Pulmonary artery endothelial cell (primary cell): ENCODE data around the gene ST14. TPM values are rescaled to one million over a fixed set of nuclear protein-coding genes. Genes with fewer than 3 reads are reported as not detected.

Experiments used
- DNase-seq: peaks from one replicate; pipeline ENCODE4 v3.0.0-alpha.2; 2011; ENCODE audit warnings: low read depth, low spot score
- total RNA-seq: library from RNA; depleted of rRNA; stranded (reverse); fragments of >200 nt; gene quantifications from 2 replicates; pipeline ENCODE4 v1.2.3, GENCODE V29; 2014

The ST14 gene
- total RNA-seq, 1 donor from 2014 or later, result under 0.01 TPM

DNA sequence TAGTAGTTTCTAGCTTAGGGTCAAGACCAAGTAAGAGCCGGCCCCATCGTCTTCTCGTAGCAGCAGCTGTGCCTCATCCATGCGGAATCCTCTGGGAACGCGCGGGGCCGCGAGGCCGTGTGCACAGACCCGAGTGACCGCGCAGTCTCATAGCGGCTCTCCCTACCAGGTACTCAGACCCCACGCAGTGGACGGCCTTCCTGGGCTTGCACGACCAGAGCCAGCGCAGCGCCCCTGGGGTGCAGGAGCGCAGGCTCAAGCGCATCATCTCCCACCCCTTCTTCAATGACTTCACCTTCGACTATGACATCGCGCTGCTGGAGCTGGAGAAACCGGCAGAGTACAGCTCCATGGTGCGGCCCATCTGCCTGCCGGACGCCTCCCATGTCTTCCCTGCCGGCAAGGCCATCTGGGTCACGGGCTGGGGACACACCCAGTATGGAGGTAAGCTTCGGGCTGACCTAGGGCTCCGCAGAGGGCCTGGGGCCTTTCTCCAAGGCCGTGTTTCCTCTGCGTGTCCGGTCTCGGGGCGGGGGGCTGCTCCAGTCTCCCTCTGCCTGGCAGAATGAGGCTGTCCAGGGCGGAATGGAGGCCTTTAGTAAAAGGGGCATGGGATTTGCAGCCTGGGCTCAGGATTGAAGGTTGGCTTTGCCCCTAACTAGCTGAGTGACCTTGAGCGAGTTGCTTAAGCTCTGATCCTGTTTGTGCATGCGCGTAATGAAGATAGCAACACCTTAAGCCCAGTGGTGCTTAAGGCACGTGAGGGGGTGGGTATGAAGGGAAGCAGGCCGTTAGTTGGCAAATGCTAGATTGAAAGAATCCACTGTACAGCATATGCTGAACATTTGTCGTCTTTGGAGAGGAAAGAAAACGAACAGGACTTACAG lies 48.9 kb downstream of the ST14 start:
- DNase-seq, result no peak

DNA sequence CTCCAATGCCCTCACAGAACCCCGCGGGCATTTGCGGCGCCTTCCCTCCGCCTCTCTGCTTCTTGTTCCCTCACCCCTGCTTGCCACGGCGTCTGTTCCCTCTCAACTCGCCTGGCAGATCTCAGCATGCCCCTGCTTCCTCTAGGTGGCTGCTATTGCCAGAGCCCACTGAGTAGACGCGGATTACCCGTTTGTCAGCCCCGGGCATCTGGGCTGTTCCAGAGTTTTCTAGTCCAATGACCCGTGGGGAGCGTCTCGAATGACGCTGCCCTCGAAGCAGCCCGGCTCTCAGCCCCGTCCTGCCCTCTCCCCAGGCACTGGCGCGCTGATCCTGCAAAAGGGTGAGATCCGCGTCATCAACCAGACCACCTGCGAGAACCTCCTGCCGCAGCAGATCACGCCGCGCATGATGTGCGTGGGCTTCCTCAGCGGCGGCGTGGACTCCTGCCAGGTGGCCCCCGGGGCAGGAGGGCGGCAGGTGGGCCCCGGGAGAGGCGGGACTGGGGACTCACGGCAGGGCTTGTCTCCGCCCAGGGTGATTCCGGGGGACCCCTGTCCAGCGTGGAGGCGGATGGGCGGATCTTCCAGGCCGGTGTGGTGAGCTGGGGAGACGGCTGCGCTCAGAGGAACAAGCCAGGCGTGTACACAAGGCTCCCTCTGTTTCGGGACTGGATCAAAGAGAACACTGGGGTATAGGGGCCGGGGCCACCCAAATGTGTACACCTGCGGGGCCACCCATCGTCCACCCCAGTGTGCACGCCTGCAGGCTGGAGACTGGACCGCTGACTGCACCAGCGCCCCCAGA lies 49.7 kb downstream of the ST14 start:
- DNase-seq, result no peak

DNA sequence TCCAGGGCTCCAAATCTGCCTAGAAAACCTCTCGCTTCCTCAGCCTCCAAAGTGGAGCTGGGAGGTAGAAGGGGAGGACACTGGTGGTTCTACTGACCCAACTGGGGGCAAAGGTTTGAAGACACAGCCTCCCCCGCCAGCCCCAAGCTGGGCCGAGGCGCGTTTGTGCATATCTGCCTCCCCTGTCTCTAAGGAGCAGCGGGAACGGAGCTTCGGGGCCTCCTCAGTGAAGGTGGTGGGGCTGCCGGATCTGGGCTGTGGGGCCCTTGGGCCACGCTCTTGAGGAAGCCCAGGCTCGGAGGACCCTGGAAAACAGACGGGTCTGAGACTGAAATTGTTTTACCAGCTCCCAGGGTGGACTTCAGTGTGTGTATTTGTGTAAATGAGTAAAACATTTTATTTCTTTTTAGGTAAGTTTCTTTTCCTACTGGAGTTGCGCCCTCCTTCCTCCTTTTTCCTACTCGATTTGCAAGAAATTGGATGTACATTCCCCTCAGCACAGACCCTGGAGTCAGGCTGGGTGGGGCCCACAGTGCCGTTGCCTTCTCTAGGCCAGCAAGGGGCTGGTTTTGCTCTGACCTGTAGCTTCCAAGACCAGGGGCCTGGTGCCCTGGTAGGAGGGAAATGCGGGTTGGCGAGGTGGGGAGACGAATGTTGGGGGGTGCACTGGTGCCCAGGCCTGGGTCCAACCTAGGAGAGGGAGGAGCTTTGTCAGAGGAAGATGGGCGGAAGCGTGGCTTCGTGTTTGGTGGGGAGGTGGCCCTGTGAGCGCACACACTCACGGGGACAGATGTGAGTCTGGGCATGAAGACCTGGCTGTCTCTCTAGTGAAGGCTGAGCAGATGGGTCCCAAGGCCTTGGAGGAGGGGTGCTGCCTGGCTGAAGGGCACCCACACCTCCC lies 50.6 kb downstream of the ST14 start:
- DNase-seq, result no peak

DNA sequence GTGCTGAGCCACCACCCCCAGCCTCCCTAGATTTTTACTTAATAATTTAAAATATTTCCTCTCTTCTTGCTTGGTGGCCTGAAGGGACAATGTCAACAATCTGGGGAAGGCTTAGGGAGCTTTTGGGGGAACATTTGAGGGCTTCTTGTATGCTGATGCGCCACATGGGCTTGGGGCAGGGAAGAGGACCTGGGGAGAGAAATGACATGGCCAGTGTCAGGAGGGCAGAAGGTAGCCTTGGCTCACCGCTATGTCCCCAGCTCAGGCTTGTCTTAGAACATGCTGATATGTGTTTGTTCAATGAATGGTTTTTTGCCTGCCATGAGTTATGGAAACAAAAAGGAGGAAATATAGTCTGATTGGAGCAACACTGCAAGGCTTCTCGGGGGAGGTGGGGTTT lies 51.6 kb downstream of the ST14 start:
- no peak for DNase-seq

DNA sequence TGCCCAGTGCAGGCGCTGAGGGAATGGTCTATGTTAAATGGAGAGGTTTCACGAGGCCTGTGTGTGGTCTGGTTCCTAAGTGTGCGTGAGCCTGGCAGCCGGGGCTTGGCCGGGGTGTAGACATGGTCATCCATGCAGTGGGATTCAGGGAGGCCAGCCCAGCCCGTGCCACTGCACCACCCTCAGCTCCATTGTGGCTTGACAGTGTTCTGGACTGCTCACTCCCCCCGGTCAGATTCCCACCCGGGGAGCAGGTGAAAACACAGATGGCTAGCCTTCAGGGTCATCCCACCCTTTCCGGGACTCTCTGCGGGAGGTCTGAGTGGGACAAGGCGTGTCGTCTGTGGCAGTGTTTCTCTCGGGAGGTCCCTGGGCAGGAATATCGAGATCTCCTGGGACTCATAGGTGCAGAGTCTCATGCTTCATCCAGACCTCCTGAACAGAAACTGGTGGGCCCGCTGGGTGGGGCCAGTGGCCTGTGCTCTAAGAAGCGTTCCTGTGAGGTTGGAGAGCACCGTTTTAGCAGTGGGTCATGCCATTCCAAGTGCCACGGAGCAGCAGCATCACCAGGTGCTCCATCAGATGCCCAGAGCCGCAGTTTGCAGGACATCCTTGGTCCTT lies 52.3 kb downstream of the ST14 start:
- DNase-seq, result no peak

DNA sequence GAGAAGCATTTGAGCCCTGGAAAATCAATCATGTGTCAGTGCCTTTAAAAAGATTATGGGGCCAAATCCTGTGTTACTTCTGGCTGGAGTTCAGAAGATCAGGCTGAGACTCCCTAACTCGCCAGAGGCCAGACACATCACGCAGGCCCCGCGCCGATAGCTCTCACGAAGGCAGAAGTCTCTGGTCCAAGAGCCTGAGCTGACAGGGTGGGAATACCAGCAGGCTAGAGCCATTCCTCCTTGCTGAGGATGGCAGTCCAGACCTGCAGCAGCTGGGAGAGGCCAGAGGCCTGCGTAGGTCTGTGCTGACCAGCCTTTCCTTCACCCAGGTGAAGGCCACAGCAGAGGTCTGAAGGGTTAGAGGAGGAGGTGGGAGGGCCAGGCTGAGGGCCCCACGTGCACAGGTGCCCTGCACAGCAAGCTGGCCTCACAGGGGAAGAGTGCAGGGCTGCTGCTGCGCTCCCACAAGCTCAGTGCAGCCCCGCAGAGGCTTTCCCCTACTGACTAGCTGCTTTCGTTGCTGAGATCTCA lies 52.9 kb downstream of the ST14 start:
- no peak for DNase-seq

DNA sequence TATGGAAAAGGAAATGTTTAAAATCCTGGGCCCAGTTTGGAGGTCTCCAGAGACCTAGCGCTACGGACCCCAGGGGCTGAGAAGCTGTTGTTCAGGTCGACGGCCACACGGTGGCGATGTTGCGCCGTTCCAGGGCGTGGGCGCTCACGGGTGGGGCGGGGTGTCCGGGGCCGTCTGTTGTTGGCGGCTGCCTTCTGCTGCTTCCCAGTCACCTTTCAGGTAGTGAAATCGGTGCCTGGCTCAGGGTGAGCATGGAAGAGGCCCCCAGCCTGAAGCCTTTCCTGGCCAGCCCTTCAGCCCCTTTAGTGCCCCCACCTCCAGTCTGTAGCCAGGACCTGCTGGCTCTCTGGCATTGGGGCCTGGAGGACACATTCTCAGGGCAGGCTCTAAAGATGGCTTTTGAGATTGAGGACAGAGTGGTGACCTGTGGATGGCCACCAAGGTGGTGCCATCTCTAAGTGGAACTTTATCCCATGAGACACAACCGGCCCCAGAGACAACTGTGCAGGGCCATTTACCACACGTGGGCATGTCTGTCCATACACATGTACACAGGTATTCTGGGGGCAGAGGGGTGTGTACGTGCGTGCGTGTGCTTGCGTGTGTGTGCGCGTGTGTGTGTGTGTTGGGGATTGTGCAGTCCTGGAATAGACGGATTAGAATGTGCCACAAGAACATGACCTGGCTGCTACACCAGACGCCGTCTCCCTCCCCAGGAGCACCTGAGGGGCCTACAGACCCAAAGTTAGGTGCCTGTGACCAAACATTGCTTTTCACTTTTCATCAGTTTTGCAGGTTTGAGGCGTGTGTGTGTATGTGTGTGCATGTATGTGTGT lies 53.8 kb downstream of the ST14 start:
- no peak for DNase-seq

DNA sequence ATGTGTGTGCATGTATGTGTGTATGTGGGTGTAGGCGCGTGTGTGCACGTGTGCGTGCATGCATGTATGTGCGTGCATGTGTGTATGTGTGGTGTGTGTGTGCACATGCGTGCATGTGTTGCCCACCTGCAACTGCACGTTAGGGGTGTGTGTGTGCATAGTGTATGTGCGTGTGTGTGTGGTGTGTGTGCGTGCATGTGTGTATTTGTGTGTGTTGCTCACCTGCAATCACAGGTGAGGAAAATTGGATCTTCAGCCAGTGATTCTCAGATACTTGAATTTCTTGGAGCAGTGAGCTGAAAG lies 54.3 kb downstream of the ST14 start:
- DNase-seq, result no peak

DNA sequence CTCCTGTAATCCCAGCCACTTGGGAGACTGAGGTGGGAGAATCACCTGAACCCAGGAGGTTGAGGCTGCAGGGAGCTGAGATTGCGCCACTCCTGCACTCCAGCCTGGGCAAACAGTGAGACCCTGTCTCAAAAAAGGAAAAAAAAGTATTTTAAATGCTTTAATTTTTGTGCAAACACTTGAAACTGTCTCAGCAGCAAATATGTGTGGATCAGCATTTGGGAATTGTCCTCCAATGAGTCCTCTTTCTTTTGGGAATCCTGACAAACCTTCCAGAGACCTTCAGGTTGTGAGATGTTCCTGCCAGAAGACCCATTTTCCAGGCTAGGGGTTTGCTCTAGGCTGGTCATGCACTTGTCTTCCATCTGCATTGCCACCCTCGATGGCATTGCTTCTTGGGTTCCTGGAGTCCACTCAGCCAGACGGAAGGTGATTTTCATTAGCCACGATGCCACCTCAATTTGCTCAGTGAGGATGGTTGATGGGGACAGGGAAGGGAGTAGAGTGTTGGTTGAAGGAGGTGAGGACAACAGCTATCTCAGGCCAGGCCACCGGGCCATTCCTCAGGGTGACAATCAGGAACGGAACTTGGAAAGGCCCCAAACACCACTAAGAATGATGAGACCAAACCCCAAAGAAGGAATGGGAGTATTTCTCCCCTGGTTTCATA lies 55.4 kb downstream of the ST14 start:
- DNase-seq, result no peak

DNA sequence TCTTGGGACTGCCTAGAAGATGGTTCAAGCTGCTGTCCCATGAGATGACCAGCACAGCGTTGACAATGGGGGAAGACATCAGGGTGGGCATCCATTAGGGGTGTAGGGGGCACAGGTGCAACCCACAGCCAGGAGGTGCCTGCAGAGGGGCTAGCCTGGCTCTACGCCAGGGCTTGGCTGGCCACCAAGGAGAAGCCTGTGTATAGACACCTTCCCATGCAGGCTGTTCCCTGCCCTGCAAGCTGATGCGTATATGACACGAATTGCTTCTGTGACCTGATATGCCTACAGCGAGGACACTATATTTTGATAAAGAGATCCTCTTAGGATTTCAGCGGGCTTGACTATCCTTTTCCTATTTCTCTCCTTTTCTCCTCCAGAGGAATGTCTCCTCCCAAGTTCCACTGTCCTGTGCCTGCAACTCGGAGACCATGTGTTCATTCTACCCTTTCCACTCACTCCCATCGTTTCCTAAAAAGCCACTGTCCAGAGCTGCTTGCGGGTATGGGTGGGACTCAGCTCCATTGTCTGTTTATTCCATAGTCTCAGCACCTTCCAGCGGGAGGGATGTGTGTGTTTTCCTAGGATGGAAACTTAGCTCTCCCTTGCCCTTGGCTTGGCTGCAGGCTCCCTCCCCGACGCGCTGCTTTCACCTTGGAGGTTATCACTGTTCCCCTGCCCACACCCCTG lies 56.1 kb downstream of the ST14 start:
- no peak for DNase-seq

DNA sequence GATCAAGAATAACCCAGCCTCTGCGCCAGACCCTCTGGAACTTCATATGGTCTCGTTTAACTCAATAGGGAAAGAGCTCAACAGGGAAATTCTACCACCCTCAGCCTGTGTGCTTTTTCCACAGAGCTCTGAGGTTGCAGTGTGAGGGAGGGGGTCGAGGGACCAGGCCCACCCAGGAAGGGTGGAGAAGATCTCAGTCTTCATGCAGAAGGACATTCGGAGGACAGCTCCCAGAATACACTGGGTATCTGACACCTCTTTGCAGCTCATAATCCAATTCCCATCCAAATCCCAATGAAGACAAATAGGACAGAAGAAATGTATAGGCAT lies 56.6 kb downstream of the ST14 start:
- DNase-seq, result no peak

DNA sequence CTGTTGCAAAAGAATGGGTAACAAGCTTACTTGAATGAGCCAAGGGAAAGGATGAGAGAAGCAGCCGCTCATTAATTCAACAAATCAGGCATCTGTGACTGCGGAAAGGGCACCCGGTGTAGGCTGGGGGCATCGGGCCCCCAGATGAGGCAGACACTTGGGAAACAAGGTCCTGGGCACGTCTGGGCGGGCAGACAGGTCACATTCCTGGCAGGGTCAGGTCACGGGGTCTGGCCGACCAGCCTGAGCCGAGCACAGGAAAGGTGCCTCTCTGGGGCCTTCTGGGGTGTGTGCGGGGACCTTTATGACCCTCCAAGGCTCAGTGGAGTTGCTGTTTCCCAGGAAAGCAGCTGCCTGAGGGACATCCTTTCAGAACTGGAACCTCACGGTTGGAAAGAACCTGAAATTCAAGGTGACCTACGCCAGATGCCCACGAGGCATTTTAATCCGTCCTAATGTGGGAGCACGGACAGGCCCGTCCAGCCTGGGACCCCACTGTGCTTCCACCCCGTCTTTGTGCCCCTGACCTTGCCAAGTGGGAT lies 57.1 kb downstream of the ST14 start:
- no peak for DNase-seq

DNA sequence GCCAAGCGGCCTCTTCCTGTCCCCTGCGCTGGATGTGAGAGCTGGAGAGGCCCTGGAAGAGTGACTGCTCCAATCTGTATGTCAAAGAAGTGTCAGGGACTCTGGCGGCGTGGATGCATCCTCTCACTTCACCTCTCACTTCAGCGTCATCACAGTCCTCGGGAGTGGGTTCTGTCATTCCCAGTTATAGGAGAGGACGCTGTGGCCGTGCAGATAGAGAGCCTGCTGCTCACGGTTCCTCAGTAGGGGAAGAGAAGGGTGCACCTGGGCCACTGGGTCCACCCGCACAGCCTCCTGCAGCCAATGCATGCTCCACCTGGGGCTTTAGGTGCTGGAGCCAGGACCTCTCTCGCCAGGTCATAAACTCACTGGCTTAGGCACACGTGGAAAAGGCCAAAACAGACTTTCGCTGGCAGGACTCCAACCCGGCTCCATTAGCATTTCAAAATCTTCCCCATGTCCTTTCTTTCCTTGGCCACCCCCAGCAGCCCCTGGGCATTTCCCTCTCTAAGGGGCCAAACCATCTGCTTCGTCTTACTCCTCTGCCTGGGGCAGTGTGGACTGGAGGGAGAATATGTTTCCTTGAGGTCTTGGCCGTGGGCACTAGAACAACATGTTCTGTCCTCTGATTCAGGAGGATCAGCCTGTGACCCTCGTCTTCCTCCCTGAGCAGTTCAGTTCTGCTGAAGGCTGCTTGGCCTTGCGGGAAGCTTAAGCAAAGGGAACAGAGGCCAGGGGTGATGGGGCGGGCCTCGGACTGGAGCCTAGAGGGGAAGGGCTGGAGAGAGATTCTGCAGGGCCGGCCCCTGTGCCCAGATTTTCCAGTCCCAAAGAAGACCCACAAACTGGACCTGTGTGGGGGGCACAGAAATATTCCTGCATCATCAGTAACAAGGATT lies 57.8 kb downstream of the ST14 start:
- DNase-seq, result no peak

DNA sequence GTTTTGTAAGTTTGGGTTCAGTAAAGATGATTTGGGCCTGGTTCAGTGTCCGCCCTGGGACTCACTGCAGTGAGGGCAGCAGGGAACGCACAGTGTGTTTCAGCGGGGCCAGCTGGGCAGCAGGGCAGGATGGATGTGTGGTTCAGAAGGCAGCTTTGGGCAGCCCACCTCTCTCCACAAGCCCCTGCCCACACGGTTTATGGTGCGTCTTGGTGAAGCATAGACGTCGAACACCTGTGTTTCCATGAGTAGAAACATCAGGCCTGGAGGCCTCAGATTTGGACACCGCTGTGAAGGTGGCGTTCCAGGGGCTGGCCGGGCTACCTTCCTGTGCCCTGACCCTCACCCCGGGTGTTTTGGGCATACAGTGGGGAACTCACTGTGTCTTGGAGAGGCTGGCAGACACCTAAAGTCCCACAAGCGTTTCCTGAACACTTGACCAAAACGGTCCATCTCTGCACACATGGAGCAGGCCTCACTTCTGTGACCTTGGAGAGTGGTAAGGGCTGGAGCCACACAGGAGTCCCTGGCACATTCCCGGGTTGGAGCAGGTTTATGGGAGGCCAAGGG lies 59.0 kb downstream of the ST14 start:
- DNase-seq, result no peak

DNA sequence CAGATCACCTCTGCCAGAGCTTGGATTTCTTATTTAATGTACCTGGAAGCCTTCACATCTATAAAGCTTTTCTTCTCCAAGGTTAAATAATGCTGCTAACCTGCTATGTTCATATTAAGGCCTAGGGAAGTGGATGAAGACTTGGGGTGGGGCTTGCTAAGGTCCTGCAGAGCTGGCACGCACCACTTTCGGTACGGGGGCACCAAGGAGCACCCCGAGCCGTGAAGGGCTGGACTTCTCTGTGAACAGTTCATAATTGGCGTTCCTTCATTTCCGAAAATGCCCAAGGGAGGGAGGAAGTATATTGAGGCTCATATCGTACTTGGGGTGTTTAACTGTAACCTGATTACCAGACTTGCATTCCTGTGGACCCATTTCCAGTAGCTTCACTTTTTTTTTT lies 59.6 kb downstream of the ST14 start:
- DNase-seq, result no peak

DNA sequence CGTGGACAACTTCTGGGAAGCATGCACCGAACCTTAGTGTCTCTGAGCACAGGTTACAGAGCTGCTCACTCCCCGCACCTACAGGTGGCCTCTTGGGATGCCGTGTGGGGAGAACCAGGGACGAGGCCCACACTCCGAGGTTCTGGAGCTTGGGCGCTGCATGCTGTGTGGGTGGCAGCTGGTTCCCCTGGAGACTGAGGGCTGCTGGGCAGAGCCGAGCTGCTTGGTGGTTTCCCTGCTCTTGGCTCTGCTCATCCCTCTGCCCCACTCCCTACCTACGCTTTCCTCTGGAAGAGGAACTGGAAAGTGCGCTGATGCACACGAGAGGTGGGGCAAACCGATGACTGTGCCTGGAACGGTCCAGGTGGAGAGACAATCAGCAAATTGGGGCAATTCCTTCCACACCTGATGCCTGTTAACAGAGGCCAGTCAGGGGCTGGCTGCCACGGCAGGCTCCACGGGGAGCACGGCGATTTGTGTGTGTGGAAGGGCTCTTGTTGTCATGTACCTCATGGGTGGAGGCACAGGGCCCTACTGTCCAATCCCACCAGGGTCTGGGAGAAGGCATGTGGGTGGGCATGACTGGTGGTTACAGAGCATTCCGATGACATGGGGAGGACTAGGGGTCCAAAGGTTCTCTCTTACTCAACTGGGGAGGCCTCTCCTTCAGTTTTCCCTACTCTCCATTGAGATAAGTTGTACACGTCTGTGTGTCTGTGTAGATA lies 60.9 kb downstream of the ST14 start:
- DNase-seq, result no peak
